CD4-positive, alpha-beta T cell treated with Interferon gamma for 1 hour (primary cell): Measurements from ENCODE around the gene ZNF319.

Experiments used
- DNase-seq: peaks from one replicate; pipeline ENCODE4 v3.0.0-alpha.2; 2020

The ZNF319 gene

DNA sequence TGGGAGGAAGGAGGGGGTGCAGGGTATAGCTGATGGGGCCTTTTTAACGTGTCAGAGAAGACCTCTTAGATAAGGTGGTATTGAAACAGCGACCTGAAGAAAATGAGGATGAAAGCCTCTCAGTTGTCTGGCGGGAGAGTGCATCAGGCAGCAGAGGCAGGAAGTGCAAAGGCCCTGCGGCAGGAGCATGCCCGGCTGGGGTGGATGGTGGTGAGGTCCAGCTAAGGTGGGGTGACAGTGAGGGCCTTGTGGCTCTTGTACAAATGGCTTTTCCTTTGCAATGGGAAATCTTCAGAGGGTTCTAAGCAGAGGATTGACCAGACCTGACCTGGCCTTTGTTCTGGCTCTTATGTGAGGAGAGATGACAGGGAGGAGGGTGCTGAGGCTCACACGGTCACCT lies 36.5 kb upstream of the ZNF319 start:
- DNase-seq, result no peak

DNA sequence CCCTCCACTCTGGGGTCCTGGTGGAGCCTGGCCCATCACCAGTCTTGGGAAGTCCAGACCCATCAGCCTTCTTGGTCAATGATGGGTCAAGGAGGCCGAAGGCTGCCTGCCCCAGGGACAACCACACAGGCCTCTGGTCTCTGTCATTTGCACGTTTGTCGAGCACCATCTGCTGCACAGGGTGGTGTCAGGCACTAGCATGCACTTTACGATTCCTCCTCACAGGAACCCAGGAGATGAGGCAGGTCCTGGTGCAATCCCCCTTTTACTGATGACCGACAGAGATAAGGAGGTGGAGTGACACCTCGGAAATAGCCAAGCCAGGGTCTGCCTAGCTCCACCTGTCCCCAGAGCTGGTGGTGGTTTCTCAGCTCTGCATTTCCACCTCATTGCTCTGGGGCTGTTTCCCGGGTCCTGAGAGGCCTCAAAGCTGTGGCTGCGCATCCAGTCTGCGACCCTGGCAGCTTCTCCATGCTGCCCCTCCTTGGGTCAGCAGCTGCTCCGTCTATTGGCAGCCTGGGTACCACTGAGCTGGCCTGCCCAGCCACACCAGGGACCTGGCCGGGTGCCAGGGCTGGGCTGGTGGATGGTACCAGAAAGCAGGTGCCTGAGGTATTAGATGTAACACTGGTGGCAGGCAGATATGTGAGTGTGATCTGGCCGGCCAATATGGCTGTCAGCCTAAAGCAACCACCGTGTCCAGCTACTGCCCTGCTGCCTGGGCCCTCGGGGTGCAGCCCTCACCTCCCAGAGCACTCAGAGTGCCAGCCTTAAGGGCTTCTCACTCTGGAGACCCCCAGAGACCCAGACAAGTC lies 35.1 kb upstream of the ZNF319 start:
- DNase-seq, result no peak

DNA sequence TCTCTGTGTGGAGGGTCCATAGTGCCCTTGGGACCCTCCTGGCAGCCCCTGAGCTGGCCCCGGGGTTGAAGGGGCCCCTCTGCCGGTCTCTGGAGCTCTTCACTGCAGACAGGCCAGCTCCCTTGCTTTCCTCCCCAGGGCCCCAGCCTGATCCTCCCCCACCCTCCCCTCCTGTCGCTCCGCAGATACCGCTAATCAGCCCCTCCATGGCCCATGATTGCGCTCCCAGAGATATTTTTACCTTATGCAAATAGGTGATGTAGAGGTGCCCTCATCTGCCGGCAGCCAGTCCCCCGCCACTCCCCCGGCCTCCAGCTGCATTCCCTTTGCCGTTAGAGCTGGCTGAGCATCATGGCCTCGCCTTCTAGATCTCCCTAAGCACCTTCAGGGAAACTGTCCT lies 34.3 kb upstream of the ZNF319 start:
- no peak for DNase-seq

DNA sequence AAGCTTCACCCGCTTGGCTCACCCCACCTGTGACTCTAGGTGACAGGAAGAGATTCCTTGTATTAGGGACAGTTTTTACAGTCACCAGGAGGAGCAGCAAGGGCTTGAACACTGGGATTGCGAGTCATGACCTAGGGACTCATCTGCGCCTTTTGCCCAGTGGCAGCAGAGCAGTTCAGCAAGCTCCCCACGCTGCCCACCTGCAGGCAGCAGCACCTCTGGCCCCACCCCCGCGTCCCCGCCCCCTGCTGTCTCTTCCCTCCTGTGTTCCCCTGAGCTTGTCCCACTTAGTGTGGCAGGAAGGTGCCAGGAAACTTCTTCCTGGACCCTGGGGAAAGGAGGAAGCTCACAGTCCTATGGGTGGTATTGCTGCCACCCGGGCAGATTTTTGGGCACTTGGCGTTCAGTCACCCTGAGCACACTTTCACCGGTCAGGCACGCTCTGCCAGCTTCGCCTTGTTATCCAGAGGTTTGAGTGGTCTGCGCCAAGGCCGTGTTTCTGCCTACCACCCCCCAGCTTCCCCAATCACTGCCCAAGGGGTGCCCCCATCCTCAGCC lies 33.7 kb upstream of the ZNF319 start:
- no peak for DNase-seq

DNA sequence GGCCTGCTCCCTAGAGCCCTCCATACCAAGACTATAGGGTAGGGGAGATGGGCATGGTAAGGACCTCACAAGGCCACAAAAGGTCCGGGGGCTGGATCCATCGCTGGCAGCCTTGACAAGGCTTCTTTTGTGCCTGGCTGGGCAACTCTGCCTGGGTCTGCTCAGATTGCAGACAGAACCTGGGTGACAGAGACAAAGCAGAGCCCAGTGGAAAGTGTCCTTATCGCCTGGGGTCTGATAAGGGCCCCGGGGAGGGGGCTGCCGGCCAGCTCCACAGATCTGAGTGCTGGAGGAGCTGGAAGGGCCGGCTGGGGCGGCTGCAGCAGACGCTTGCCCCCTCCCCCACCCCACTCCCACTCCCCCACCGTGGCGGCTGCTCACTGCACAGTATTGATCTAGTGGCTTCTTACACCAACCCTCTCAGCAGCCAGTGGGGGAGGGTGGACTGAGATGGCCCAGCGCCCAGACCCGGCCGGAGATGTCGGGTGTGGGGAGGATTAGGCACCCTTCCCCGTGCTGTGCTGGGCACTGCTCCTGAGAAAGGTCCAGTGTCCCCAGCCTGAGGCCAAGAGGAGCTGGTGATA lies 32.3 kb upstream of the ZNF319 start:
- no peak for DNase-seq

DNA sequence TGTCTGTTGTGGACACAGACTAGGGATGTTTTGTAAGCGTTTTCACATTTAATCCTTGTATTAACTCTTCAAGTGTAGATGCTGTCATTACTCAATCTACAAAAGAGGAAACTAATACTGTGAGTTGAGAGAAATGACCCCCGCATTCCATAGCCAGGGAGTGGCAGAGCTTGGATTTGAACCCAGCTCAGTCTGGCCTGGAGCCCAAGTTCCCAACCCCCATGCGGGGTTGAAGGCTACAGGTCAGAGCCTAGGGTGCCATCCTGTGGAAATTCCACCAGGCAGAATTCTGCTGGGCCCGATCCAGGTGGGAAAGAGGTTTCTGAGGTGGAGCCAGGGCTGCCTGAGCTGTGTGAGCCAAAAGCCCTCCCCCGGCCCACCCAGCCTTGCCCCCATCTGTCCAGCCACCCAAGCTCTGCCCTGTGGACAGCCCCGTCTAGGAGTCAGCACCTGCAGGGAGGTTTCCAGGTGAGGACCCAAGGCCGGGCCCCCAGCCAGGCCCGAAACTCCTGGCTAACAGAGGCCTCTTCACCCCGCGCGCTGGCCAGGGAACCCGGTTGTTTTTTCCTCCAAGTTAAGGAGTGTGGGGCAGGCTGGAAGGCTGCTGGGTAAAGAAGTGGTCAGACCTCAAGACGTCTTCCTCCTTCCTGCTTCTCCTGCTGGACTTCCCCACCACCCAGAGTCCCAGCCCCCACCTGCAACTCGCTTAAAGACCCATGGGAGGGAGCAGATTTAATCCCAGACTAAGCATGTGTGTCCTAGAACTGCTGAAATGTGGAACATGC lies 30.7 kb upstream of the ZNF319 start:
- no peak for DNase-seq

DNA sequence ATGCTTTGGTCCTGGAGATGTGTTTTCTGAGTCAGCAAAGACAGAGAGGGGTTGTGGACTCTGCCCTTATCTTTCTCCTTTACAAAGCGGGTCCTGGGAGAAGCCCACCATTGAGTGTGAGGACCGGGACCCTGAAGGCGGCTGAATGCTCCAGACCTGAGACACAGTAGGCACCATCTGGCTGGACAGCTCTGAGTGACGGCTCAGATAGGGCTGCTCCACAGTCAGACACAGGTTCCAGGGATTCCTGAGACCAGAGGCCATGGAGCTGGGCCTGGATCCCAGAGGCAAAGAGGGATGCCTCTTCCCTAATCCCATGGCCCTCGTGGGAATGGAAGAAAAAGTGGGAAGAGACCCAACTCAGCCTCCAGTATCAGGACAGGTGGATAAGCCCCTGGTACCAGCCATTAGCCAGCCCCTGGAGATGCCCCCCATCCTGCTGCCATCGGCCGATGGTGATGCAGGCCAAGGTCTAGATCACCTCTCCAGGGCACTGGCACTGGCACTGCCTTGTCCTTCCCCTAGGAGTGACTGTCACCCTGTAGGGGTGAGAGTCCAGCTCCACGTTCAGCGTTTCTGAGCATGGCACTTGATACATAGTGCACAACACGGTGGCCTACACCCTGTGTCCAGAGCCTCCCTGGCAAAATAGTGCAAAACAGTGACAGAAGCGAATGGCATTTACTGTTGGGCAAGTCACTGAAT lies 29.8 kb upstream of the ZNF319 start:
- no peak for DNase-seq

DNA sequence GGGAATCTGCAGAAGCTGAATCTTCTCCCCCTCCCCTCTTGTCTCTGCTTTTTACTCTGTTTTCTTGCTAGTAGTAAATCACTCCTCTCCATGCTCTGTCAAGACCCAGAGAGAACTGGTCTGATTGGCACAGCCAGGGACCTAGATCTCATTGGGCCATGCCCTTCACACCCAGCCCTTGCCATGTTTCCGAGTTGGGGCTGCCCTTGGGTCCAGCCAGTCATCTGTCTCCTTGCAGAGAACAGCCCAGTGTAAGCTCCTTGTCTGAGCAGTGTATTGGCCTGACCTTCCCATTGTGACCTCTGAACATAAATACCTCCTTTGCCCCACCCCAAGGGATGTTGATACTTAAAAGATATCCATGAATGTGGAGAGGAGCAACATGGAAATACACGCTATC lies 28.9 kb upstream of the ZNF319 start:
- DNase-seq, result no peak

DNA sequence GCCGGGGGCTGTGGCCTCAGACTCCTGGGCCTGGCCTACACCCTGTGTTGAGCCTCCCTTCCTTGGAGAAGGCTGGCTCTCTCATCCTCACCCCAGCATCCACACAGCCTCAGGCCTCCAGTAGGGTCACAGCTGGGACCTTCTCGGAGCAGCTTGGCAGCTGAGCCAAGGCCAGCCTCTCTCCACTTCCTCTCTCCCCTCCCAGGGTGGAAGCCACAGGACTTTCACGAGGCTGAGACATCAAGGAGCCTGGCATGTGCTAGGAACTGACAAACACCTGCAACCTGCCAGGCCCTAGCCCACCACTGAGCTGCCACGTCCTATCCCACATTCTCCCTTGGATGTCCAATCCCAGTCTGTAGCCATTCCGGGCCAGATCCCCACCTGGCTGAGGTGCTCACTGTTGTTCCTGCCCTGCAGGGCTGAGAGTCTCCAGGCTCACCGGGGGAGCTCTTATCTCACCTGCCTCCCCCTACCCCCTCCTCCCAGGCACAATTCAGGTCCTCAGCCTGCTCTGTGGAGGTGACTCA lies 28.1 kb upstream of the ZNF319 start:
- no peak for DNase-seq

DNA sequence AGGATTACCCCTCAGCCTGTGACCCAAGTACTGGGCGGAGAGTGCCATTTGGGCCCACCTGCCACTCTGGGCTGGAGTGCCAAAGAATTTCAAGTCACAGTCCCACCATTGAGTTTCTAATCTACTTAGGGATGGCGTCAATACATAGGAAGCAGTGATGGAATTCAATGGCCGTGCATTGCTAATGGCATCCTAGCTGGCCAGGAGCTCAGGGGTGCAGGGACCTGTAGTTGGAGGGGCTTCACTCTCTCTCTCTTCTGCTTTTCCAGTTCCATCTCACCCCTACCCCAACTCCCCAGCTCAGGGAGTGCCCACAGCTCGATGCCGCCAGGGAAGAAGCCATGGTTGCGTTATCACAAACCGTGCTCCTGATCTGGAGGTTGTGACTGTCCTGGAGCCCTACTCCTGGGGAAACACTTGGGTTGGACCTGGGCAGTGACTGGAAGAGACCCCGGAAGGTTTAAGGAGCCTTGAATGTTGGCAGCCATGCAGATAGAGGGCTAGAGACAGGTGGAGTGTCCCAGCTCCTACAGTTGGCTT lies 27.5 kb upstream of the ZNF319 start:
- no peak for DNase-seq

DNA sequence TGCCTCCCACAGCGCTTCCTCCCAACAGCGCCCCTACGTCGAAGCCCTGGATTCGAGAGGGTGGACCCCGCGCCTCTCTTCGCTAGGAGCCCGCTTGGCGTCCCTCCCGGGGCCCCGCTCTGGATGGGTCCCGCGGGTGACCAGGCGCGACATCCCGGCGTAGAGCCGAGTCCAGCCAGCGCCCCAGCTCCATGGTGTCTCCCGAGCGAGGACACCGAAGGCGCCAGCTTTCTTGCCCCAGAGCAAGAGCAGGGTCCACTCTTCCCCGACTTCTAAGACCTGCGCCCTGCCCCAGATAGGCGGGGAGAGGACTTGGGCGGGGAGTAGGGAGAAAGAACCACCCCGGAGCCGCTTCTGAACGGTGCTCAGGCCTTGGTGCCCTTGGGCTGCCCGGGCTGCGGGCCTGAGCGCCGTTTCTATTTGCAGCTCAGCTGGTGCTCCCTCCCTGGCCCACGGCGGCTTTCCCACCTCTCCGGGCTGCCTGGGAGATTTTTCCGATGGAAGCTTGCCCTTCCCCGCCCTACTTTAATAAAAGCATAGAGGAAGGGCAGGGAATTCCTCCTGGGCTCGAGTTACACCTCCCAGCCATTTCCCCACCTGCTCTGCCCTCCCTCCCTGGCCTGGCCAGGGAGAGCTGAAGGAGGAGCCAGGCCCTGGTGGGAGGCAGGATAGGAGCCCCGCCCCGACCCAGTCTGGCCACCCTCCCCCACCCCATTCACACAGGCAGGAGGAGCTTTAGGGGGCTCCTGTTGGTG lies 26.9 kb upstream of the ZNF319 start:
- no peak for DNase-seq

DNA sequence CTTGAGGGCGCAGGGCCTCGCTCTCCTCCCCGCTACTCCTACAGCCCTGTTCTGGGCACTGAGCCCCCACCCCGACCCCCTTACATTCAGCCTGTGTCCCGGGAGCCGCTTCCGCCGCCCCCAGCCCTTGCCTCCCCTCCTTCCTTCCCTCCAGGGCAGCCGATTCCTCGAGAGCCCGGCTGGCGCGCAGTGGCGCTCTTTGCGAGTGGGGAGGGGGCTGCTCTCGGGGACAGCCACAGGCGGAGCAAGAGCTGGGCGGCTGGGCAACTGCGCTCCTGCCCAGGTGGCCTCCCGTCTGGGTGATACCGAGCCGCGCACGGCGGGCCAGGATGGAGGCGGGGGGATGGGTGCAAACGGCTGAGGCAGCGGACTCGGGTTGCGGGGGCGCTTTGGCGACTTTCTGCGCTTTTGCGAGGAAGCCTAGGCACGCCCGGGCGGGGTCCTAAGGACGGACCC lies 26.3 kb upstream of the ZNF319 start:
- DNase-seq, result no peak

DNA sequence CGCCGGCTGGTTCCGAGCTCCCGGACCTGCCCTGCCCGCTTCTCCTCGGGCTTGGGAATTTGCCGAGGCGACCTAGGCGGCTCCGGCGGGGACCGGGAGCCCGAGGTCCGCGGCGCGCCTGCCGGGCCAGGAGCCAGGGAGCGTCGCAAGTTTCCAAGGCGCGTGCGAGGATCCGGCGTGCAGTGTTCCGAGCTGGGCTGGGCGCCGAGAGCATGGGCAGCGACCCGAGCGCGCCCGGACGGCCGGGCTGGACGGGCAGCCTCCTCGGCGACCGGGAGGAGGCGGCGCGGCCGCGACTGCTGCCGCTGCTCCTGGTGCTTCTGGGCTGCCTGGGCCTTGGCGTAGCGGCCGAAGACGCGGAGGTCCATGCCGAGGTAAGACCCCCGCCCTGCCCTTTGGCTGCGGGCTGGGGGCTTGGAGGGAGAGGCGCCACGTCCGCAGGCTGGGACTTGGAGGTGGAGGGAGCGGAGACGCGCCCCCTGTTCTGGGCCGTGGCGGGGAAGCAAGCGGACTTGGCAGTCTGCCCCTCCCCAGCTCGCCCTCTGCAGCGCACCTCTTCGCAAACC lies 25.8 kb upstream of the ZNF319 start:
- DNase-seq, result no peak

DNA sequence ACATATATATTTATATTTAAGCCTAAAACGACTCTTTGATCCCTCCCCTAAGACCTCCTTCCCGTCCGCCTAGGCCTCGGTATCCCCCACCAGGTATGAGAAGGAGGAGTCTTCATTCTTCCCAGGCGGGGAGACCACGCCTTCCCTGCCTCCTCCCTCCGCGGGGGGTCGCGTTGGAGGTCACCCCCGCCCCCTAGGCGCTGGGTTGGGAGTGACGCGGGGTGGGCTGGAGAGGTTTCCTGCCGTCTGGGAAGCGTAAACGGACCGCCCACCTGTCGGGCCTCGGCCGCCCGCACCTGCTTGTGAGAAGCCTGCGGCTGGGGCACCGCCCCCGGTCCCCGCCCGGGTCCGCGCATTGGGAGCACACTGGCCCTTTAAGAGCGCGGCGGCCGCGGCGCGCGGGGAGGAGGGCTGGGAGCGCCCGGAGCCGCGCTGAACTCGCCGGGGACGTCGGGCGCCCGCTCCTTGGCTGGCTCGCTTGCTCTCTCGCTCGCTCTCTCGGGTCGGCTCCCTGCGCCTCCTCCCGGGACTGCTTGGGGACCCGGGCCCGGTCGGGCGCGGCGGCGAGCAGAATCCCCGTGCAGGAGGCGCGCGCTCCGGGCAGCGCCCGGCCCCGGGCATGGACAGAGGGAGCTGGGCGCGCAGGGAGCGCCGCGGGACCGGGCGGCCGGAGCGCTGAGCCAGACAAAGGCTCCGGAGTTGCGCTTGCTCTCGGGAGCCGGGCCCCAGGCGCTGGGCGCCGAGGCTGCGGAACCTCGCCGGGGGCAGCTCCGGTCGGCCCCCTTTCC lies 25.1 kb upstream of the ZNF319 start, which contains the start of gene MMP15:
Gene MMP15 (plus strand): TSS at position 404 of the 788 bp plus-strand sequence. CDS start 597 bp downstream, outside the sequence.
- peak; percentile 53 for DNase-seq

DNA sequence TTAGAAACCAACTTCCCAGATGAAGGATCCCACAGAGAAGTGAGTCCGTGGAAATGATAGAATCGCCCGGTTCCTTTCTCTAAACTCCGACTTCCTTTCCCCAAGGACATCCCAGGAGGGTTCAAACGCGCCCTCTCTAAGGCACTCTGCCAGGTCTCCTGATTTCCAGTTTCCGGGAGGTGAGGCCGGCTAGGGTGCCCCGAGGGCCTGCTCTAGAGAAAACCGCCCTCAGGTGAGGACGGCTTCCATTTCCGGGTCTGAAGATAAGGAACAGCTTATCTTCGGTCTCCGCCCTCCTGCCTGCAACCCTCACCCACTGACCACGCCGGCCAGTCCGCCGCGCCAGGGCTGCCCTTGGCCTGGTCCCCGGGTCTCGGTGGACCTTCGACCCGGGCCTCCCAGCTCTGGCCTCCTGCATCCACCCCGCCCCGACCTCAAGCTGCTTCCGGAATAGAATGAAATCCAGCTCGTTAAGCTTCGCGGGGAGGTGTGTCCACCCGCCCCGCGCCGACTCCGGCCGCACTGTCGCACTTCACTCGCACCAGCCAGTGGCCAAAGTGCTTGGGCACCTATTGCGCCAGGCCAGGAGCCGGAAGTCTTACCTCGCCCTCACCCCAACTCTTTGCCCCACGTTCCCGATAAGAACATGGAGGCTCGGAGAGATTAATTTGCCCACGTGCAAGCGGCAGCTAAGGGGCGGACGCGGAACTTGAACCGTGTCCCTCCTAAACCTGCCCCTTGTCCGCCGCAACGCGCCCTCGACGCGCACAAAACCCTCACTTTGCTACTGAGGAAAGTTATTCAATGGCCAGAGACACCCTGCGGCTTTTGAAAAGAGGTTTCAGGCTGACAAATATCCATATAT lies 24.2 kb upstream of the ZNF319 start:
- DNase-seq, result no peak

DNA sequence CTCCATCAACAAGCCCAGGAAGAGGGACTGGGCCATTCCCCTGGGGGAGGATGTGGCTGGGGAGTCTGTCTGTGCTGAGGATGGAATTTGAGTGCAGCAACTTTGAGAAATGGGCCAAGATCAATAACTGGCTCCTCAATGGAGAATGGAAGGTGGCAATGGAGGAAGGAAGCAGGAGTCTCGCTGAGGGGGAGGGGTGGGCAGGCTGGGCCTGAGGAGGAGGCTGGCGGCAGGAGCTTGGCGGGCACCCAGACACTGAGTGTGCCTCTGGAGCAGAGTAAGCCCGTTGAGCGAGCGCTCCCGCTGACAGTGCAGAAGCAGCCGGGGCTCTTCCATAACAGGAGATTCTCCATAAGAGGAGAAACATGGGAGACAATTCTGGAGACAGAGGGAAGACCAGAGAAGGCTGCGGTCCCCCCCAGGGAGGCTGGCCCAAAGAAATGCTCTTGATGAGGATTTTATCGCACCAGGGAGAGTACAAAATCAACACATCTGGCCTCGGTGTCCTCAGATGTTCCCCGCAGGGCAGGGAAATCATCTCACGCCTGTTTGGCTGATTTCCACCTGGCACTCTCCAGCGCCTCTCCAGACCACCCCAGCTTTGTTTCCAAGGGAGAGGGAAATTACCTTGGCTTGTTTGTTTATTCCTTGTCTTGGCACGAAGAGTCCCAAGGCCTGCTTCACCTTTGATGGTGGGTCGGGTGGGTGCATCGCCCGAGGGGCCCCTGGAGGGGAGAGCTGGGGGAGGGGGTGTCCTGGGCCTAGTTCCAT lies 22.3 kb upstream of the ZNF319 start:
- no peak for DNase-seq

DNA sequence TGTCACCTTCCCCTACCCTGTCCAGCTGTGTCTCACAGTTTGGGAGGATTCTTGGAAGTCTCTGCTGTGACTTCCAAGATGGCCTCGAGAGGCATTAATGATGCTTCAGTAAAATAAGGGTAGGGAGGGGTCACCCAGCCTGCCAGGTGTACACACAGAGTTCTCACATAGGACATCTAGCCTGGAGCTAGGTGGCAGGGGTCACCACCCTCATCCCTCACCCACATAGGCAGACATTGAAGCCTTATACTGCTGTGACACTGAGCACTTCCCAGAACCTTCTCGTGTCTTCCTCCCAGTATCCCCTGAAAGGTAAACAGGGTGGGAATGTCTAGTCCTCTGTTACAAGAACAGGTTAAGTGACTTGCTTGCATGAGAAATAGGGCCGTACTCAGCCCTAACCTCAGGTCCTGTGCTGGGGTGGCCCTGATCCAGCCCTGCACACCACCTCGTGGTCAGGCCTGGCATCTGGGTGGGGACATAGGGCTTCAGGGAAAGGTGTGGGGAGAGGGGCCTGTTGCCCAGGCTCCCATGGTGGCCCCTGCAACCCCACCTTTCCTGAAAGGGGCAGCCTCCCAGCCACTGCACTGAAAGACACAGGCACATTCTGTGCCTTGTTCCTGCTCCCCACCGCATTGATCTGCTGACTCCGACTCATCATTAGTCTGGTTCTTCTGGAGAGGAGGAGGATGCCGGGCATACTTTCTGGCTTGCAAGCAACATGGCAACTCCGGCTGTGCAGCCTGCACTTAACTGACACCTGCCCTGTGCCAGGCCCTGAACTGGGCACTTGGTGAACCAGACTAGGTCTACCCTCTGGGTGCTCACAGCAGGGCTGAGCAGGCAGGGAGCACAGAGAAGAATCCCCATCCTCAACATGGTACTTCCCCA lies 21.4 kb upstream of the ZNF319 start:
- no peak for DNase-seq
